Vagina (tissue), 2 donors: ENCODE data around the gene LMO7. TPM values are rescaled to one million over a fixed set of nuclear protein-coding genes. Genes with fewer than 3 reads are reported as not detected.

Source experiments
- DNase-seq, 2 donors: peaks; one replicate each; pipeline ENCODE4 v3.0.0-alpha.2; 2017; ENCODE audit errors: extremely low spot score in 2 of 2
- H3K27ac ChIP-seq: fragments of 200-600 bp; sonication (generic); one replicate; pipeline ENCODE4 v1.5.1; 2019
- H3K27me3 ChIP-seq: fragments of 200-600 bp; sonication (generic); one replicate; pipeline ENCODE4 v1.5.1; 2019
- H3K36me3 ChIP-seq, 2 donors: fragments of 200-600 bp; sonication (generic); one replicate each; pipeline ENCODE4 v1.5.1; 2017 to 2019
- H3K4me1 ChIP-seq: fragments of 200-600 bp; sonication (generic); one replicate; pipeline ENCODE4 v1.5.1; 2019
- H3K4me3 ChIP-seq, 2 donors: fragments of 200-600 bp; sonication (generic); 1 replicate in 1 of 2; 2 replicates in 1 of 2; pipeline ENCODE4 v1.5.1; 2016 to 2019
- H3K9me3 ChIP-seq: fragments of 200-600 bp; sonication (generic); one replicate; pipeline ENCODE4 v1.5.1; 2019
- POLR2A ChIP-seq, 2 donors: fragments of 450-650 bp; IDR thresholded peaks; one replicate each; pipeline ENCODE4 v1.6.1; 2017; ENCODE audit warnings: antibody characterized with exemption in 2 of 2, mild to moderate bottlenecking in 2 of 2, moderate library complexity in 2 of 2
- POLR2AphosphoS5 ChIP-seq, 2 donors: sonication (generic); formaldehyde crosslinking; IDR thresholded peaks; one replicate each; pipeline ENCODE4 v1.9.0; 2017; ENCODE audit warnings: antibody characterized with exemption in 2 of 2, mild to moderate bottlenecking in 2 of 2, low read depth in 1 of 2; ENCODE audit not compliant: insufficient read depth in 1 of 2
- intact Hi-C: fragments of 100-400 bp; cut with DNase I; formaldehyde crosslinking; loops from one replicate; pipeline ENCODE4 v1.15.1; 2023
- total RNA-seq: library from RNA; depleted of rRNA; stranded (reverse); fragments of >200 nt; gene quantifications from one replicate; pipeline ENCODE4 v1.2.3, GENCODE V29; 2016
- TF ChIP-seq, protein P1 (sequence below), 3 experiments: fragments of 450-650 bp in 2 of 3; fragments of 200-600 bp in 1 of 3; sonication (generic) in 1 of 3; IDR thresholded peaks; one replicate each; pipeline ENCODE4 v1.5.1; 2017 to 2019; ENCODE audit warnings: antibody characterized with exemption in 3 of 3, mild to moderate bottlenecking in 2 of 3, moderate library complexity in 2 of 3

LMO7 gene
- total RNA-seq, 1 donor from 2014 or later: 85.4 TPM

DNA sequence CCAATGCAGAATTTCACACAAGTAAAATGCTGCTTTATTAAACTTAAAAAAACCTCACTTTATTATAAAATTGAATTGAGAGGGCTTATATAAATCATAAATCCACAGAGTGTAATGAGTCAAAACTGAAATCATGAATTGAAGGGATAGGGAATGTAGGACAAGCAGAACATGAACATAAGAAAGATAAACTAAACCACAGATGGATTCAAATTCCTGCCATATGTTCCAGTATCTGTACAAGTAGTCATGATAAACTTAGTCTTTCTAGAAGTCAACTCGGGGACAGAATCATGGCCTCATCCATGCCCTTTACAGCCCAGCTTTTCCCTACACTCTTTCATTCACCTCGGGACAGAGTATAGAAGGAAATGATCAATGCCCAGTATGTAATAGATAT lies 16.6 kb downstream of the LMO7 start:
- no peak for TF ChIP-seq POLR2AphosphoS5 (IDR thresholded peaks at IDR 0.05; ENCODE audit: insufficient read depth in 1 of 2, low read depth in 1 of 2)
- TF ChIP-seq, protein P1, sequence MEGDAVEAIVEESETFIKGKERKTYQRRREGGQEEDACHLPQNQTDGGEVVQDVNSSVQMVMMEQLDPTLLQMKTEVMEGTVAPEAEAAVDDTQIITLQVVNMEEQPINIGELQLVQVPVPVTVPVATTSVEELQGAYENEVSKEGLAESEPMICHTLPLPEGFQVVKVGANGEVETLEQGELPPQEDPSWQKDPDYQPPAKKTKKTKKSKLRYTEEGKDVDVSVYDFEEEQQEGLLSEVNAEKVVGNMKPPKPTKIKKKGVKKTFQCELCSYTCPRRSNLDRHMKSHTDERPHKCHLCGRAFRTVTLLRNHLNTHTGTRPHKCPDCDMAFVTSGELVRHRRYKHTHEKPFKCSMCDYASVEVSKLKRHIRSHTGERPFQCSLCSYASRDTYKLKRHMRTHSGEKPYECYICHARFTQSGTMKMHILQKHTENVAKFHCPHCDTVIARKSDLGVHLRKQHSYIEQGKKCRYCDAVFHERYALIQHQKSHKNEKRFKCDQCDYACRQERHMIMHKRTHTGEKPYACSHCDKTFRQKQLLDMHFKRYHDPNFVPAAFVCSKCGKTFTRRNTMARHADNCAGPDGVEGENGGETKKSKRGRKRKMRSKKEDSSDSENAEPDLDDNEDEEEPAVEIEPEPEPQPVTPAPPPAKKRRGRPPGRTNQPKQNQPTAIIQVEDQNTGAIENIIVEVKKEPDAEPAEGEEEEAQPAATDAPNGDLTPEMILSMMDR (IDR thresholded peaks at IDR 0.05): no peak
- TF ChIP-seq POLR2A (IDR thresholded peaks at IDR 0.05): no peak
- Histone ChIP-seq H3K4me1 (no peaks in the 10 kb centered on the region), H3K27me3 (no peaks in the 10 kb centered on the region), H3K27ac (no peak overlapping the region), H3K36me3 (no peaks in the 10 kb centered on the region), H3K4me3 (no peak overlapping the region), H3K9me3 (no peaks in the 10 kb centered on the region)
- intact Hi-C loops: no loop called here
- DNase-seq: no peak

DNA sequence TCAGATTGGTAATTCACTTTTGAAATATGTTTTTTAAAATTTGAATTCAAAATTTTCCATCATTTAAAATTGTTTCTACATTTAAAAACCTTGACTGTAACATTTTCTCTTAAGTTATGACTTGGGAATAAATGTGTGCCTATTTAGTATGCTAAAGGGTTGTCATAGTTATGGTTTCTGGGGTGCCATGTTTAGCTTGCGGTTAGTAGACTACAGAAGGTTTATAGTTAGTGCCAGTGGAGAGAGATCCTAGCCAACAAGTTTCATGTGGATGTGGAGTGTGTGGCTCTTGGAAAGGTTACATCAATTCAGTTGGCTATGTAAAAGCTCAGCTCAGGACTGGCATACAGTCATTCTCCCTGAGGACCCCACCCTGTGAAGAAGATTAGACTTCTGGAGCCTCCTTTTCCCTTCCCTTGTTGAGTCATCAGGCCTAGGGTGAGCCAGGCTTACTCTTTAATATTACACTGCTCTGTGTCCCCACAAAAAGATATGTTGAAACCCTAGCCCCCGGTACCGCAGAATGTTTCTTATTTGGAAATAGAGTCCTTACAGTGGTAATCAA lies 20.4 kb downstream of the LMO7 start:
- Histone ChIP-seq H3K27ac (no peak overlapping the region), H3K27me3 (no peaks in the 10 kb centered on the region), H3K4me3 (no peak overlapping the region), H3K9me3 (no peaks in the 10 kb centered on the region), H3K36me3 (no peaks in the 10 kb centered on the region), H3K4me1 (no peaks in the 10 kb centered on the region)
- no peak for DNase-seq
- TF ChIP-seq POLR2AphosphoS5 (IDR thresholded peaks at IDR 0.05; ENCODE audit: insufficient read depth in 1 of 2, low read depth in 1 of 2) (no peak), POLR2A (IDR thresholded peaks at IDR 0.05) (no peak)
- TF ChIP-seq, protein P1 (IDR thresholded peaks at IDR 0.05): no peak
- intact Hi-C loops: no loop called here

DNA sequence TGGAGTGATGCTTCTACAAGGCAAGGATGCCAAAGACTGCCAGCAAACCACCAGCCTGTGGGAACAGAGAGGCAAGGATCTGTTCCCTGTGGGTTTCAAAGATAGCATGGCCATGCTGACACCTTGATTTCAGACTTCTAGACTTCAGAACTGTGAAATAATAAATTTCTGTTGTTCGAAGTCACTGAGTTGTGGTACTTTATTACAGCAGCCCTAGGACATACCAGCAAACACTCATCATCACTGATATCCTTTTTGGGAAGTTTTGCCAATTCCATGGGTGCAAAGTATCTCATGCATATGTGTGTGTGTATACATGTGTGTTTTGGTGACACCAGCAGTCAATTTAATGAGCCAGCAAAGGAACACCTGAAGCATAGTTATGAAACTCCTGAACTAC lies 21.0 kb downstream of the LMO7 start:
- no peak for TF ChIP-seq POLR2AphosphoS5 (IDR thresholded peaks at IDR 0.05; ENCODE audit: insufficient read depth in 1 of 2, low read depth in 1 of 2)
- TF ChIP-seq POLR2A (IDR thresholded peaks at IDR 0.05): no peak
- TF ChIP-seq, protein P1 (IDR thresholded peaks at IDR 0.05): no peak
- Histone ChIP-seq H3K36me3 (no peaks in the 10 kb centered on the region), H3K27ac (no peak overlapping the region), H3K4me3 (no peak overlapping the region), H3K9me3 (no peaks in the 10 kb centered on the region), H3K4me1 (no peaks in the 10 kb centered on the region), H3K27me3 (no peaks in the 10 kb centered on the region)
- DNase-seq: no peak
- intact Hi-C loops: no loop called here

DNA sequence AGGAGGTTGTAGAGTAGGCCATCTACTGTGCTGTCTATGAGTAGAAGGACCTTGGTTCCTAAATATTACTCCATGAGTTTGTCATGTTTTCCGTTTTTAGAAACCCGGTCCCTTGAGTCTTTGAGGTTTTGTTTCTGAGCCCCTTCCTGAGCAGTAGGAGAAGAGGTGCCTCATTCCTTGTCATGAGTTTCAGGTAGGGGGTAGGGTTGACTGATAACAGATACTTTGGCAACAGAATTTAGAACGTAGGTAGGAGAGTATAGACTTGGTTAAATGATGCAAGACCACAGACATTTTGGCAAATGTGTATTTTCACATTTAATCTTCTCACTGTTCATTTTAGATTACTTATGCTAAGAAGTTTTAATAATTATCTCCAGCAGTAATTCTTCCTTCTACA lies 24.6 kb downstream of the LMO7 start:
- Histone ChIP-seq H3K4me1 (no peaks in the 10 kb centered on the region), H3K4me3 (no peak overlapping the region), H3K9me3 (no peaks in the 10 kb centered on the region), H3K27ac (no peak overlapping the region), H3K36me3 (no peaks in the 10 kb centered on the region), H3K27me3 (no peaks in the 10 kb centered on the region)
- intact Hi-C loops: no loop called here
- DNase-seq: no peak
- TF ChIP-seq POLR2A (IDR thresholded peaks at IDR 0.05) (no peak), POLR2AphosphoS5 (IDR thresholded peaks at IDR 0.05; ENCODE audit: insufficient read depth in 1 of 2, low read depth in 1 of 2) (no peak)
- TF ChIP-seq, protein P1 (IDR thresholded peaks at IDR 0.05): no peak

DNA sequence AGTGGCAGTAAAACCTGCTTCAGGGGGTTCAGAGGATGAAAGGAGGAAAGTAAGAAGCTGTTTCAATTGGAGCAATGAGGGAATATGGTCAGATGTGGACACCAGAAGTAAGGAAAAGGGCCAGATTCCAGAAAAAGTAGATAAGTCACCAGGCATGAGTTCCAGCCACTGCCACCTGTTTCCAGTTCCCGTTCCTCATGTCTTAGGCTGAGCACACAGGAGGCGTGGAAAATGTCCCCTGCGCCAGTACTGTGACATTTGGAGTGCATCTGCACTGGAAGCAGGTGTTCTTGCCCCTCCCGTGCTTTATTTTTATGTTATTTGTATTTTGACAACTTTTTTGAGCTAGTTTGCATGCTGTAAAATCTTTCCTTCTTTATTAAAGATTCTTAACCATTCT lies 25.3 kb downstream of the LMO7 start:
- Histone ChIP-seq H3K27me3 (no peaks in the 10 kb centered on the region), H3K4me3 (no peak overlapping the region), H3K36me3 (no peaks in the 10 kb centered on the region), H3K4me1 (no peaks in the 10 kb centered on the region), H3K27ac (no peak overlapping the region), H3K9me3 (no peaks in the 10 kb centered on the region)
- intact Hi-C loops: no loop called here
- TF ChIP-seq, protein P1 (IDR thresholded peaks at IDR 0.05): no peak
- TF ChIP-seq POLR2A (IDR thresholded peaks at IDR 0.05): no peak
- TF ChIP-seq POLR2AphosphoS5 (IDR thresholded peaks at IDR 0.05; ENCODE audit: insufficient read depth in 1 of 2, low read depth in 1 of 2): no peak
- no peak for DNase-seq
